Measurements from ENCODE around the gene SEMA5B. TPM values are rescaled to one million over a fixed set of nuclear protein-coding genes. Genes with fewer than 3 reads are reported as not detected.

Gene SEMA5B
- total RNA-seq, 2 donors from 2014 or later, result 0.14 to 3.2 TPM

DNA sequence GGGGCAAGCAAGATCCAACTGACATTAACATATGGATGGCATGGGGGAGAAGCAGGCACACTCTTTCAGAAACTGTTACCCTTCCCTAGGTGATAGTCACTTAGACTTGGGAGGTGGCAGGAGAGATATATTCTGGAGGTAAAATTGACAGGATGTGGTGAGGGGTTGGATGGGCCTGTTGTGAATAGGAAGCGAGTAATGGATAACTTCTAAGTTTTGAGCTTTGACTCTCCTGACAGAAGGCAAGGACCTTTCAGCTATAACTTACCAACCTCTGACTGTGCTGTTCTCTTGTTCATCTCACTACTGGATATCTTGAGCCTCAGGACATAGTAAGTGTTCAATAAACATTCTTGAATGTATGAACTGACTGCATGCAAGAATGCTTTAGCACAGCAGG, 37.4 kb upstream of the SEMA5B start:
- no peak for TF ChIP-seq CTCF (IDR thresholded peaks at IDR 0.05)
- ATAC-seq (ENCODE audit: insufficient number of reproducible peaks, low FRiP score, low read depth), result no peak
- no peaks in the 10 kb centered on the region for H3K36me3 ChIP-seq
- DNase-seq (ENCODE audit: low spot score), result no peak
- no peak overlapping the region for H3K27ac ChIP-seq
- no peak overlapping the region for H3K4me3 ChIP-seq
- H3K27me3 ChIP-seq (replicated peaks; ENCODE audit: insufficient read depth), result no peaks in the 10 kb centered on the region
- H3K9me3 ChIP-seq, result no peaks in the 10 kb centered on the region
- peaks cover 0 to 18% of the 10 kb centered on the region in 2 donors for H3K4me1 ChIP-seq (ENCODE audit: control insufficient read depth in 1 of 2, low read depth in 2 of 2)

- TF ChIP-seq CTCF (IDR thresholded peaks at IDR 0.05), result no peak
- H3K36me3 ChIP-seq, result no peaks in the 10 kb centered on the region
- H3K27me3 ChIP-seq (replicated peaks; ENCODE audit: insufficient read depth), result no peaks in the 10 kb centered on the region
- ATAC-seq (ENCODE audit: insufficient number of reproducible peaks, low FRiP score, low read depth) (no peak), DNase-seq (ENCODE audit: low spot score) (no peak)
- H3K27ac ChIP-seq, result no peak overlapping the region
- no peaks in the 10 kb centered on the region for H3K9me3 ChIP-seq
- no peak overlapping the region for H3K4me3 ChIP-seq
- H3K4me1 ChIP-seq (ENCODE audit: control insufficient read depth in 1 of 2, low read depth in 2 of 2), result peaks cover 0 to 18% of the 10 kb centered on the region in 2 donors
These were observed 36.9 kb upstream of the SEMA5B start for GRCh38 chr3:123064506-123064905.

- H3K9me3 ChIP-seq, result no peaks in the 10 kb centered on the region
- H3K4me3 ChIP-seq, result no peak overlapping the region
- ATAC-seq (ENCODE audit: insufficient number of reproducible peaks, low FRiP score, low read depth) (no peak), DNase-seq (ENCODE audit: low spot score) (no peak)
- TF ChIP-seq CTCF (IDR thresholded peaks at IDR 0.05), result no peak
- H3K36me3 ChIP-seq, result no peaks in the 10 kb centered on the region
- no peak overlapping the region for H3K27ac ChIP-seq
- peaks cover 0 to 6% of the 10 kb centered on the region in 2 donors for H3K4me1 ChIP-seq (ENCODE audit: control insufficient read depth in 1 of 2, low read depth in 2 of 2)
- no peaks in the 10 kb centered on the region for H3K27me3 ChIP-seq (replicated peaks; ENCODE audit: insufficient read depth)
These were observed 35.5 kb upstream of the SEMA5B start for GRCh38 chr3:123063034-123063433.

DNA sequence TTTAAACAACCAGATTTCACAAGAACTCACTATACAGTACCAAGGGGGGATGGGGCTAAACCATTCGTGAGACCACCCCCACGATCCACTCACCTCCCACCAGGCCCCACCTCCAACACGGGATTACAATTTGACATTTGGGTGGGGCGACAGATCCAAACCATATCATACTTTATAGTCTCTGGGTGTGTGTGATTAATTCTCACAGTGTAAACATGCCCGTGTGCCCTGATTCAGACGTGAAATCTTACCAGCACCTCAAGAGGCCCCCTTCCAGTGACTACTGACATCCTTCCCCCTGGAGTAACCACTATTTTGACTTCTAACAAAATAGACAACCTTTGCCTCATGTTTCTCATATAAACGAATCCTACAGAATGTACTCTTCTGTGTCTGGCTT, 34.3 kb upstream of the SEMA5B start:
- Histone ChIP-seq H3K4me1 (ENCODE audit: control insufficient read depth in 1 of 2, low read depth in 2 of 2) (peaks cover 0 to 5% of the 10 kb centered on the region in 2 donors), H3K36me3 (no peaks in the 10 kb centered on the region), H3K27ac (no peak overlapping the region), H3K9me3 (no peaks in the 10 kb centered on the region), H3K27me3 (replicated peaks; ENCODE audit: insufficient read depth) (no peaks in the 10 kb centered on the region), H3K4me3 (no peak overlapping the region)
- no peak for DNase-seq (ENCODE audit: low spot score)
- no peak for TF ChIP-seq CTCF (IDR thresholded peaks at IDR 0.05)
- ATAC-seq (ENCODE audit: insufficient number of reproducible peaks, low FRiP score, low read depth), result no peak

DNA sequence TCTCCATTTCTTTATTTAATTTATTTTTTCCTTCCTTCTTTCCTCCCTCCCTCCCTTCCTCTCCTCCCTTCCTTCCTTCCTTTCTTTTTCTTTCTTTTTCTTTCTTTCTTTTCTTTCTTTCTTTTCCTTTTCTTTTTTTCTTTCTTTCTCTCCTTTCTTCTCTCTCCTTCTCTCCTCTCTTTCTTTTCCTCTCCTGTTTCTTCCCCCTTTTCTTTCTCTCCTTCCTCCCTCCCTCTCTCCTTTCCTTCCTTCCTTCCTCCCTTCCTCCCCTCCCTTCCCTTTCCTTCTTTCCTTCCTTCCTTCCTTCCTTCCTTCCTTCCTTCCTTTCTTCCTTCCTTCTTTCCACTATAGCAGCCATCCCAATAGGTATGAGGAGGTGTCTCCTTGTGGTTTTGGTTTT, 32.5 kb upstream of the SEMA5B start:
- no peak for ATAC-seq (ENCODE audit: insufficient number of reproducible peaks, low FRiP score, low read depth)
- Histone ChIP-seq H3K4me3 (no peak overlapping the region), H3K27me3 (replicated peaks; ENCODE audit: insufficient read depth) (no peaks in the 10 kb centered on the region), H3K9me3 (no peaks in the 10 kb centered on the region), H3K27ac (no peak overlapping the region), H3K4me1 (ENCODE audit: control insufficient read depth in 1 of 2, low read depth in 2 of 2) (peaks cover 0 to 4% of the 10 kb centered on the region in 2 donors), H3K36me3 (no peaks in the 10 kb centered on the region)
- no peak for TF ChIP-seq CTCF (IDR thresholded peaks at IDR 0.05)
- DNase-seq (ENCODE audit: low spot score), result no peak

All from thoracic aorta (tissue), 2 donors.